Measurements from ENCODE around the gene ANP32B. TPM values are rescaled to one million over a fixed set of nuclear protein-coding genes. Genes with fewer than 3 reads are reported as not detected.
A peak's percentile ranks its signal among the peaks of the same experiment; 100 is the strongest.

The ANP32B gene
- total RNA-seq, 1 donor from 2014 or later: 323 TPM

- no peak for DNase-seq (ENCODE audit: low spot score)
- intact Hi-C loops (cut with micrococcal nuclease): no loop called here
- Mint-ChIP-seq H3K4me1 (ENCODE audit: low read depth) (no peaks in the 10 kb centered on the region), H3K9me3 (no peaks in the 10 kb centered on the region), H3K27me3 (ENCODE audit: low read depth) (no peaks in the 10 kb centered on the region), H3K4me3 (ENCODE audit: low read depth) (no peak overlapping the region), H3K27ac (no peak overlapping the region), H3K36me3 (ENCODE audit: low read depth) (peaks cover 12% of the 10 kb centered on the region)
Observed at GRCh38 chr9:98024702-98025101, 41.6 kb downstream of the ANP32B start.

GRCh38 chr9:98031169-98031568 is 48.0 kb downstream of the ANP32B start:
- Mint-ChIP-seq H3K4me1 (ENCODE audit: low read depth) (peaks cover 7% of the 10 kb centered on the region), H3K4me3 (ENCODE audit: low read depth) (no peak overlapping the region), H3K27ac (no peak overlapping the region), H3K36me3 (ENCODE audit: low read depth) (no peaks in the 10 kb centered on the region), H3K9me3 (no peaks in the 10 kb centered on the region), H3K27me3 (ENCODE audit: low read depth) (no peaks in the 10 kb centered on the region)
- intact Hi-C loops (cut with micrococcal nuclease): no loop called here
- DNase-seq (ENCODE audit: low spot score): no peak

- intact Hi-C loops (cut with micrococcal nuclease): no loop called here
- H3K27ac Mint-ChIP-seq: no peak overlapping the region
- H3K4me1 Mint-ChIP-seq (ENCODE audit: low read depth): peaks cover 7% of the 10 kb centered on the region
- H3K27me3 Mint-ChIP-seq (ENCODE audit: low read depth): no peaks in the 10 kb centered on the region
- H3K9me3 Mint-ChIP-seq: no peaks in the 10 kb centered on the region
- DNase-seq (ENCODE audit: low spot score): no peak
- H3K36me3 Mint-ChIP-seq (ENCODE audit: low read depth): no peaks in the 10 kb centered on the region
- H3K4me3 Mint-ChIP-seq (ENCODE audit: low read depth): no peak overlapping the region
Observed at GRCh38 chr9:98031935-98032334, 48.8 kb downstream of the ANP32B start.

GRCh38 chr9:98034593-98035546 is 51.7 kb downstream of the ANP32B start:
- intact Hi-C loops (cut with micrococcal nuclease): loop anchor here (1.0 to 2.0 kb wide), 2 partner anchors 112 to 324 kb away; no protein-coding TSS in a partner anchor
- Mint-ChIP-seq H3K27me3 (ENCODE audit: low read depth) (no peaks in the 10 kb centered on the region), H3K27ac (peak overlapping the region; percentile 67), H3K36me3 (ENCODE audit: low read depth) (no peaks in the 10 kb centered on the region), H3K4me3 (ENCODE audit: low read depth) (no peak overlapping the region), H3K9me3 (no peaks in the 10 kb centered on the region), H3K4me1 (ENCODE audit: low read depth) (peaks cover 7% of the 10 kb centered on the region)
- peak; percentile 78 for DNase-seq (ENCODE audit: low spot score)

GRCh38 chr9:98037357-98037756 is 54.2 kb downstream of the ANP32B start:
- no peaks in the 10 kb centered on the region for H3K36me3 Mint-ChIP-seq (ENCODE audit: low read depth)
- DNase-seq (ENCODE audit: low spot score): no peak
- H3K9me3 Mint-ChIP-seq: no peaks in the 10 kb centered on the region
- H3K27me3 Mint-ChIP-seq (ENCODE audit: low read depth): no peaks in the 10 kb centered on the region
- no peak overlapping the region for H3K4me3 Mint-ChIP-seq (ENCODE audit: low read depth)
- intact Hi-C loops (cut with micrococcal nuclease): no loop called here
- H3K4me1 Mint-ChIP-seq (ENCODE audit: low read depth): peaks cover 6% of the 10 kb centered on the region
- H3K27ac Mint-ChIP-seq: no peak overlapping the region

- Mint-ChIP-seq H3K27ac (no peak overlapping the region), H3K36me3 (ENCODE audit: low read depth) (no peaks in the 10 kb centered on the region), H3K4me3 (ENCODE audit: low read depth) (no peak overlapping the region), H3K4me1 (ENCODE audit: low read depth) (peaks cover 7% of the 10 kb centered on the region), H3K27me3 (ENCODE audit: low read depth) (no peaks in the 10 kb centered on the region), H3K9me3 (no peaks in the 10 kb centered on the region)
- no peak for DNase-seq (ENCODE audit: low spot score)
- intact Hi-C loops (cut with micrococcal nuclease): no loop called here
Observed at GRCh38 chr9:98038958-98039357, 55.8 kb downstream of the ANP32B start.

GRCh38 chr9:98039607-98040017 is 56.5 kb downstream of the ANP32B start:
- intact Hi-C loops (cut with micrococcal nuclease): no loop called here
- peaks cover 4% of the 10 kb centered on the region for H3K4me1 Mint-ChIP-seq (ENCODE audit: low read depth)
- H3K9me3 Mint-ChIP-seq: no peaks in the 10 kb centered on the region
- H3K27ac Mint-ChIP-seq: no peak overlapping the region
- no peak overlapping the region for H3K4me3 Mint-ChIP-seq (ENCODE audit: low read depth)
- H3K36me3 Mint-ChIP-seq (ENCODE audit: low read depth): no peaks in the 10 kb centered on the region
- DNase-seq (ENCODE audit: low spot score): no peak
- H3K27me3 Mint-ChIP-seq (ENCODE audit: low read depth): no peaks in the 10 kb centered on the region

- Mint-ChIP-seq H3K27ac (no peak overlapping the region), H3K4me1 (ENCODE audit: low read depth) (peaks cover 5% of the 10 kb centered on the region), H3K9me3 (peaks cover 4% of the 10 kb centered on the region), H3K4me3 (ENCODE audit: low read depth) (no peak overlapping the region), H3K36me3 (ENCODE audit: low read depth) (peaks cover 4% of the 10 kb centered on the region), H3K27me3 (ENCODE audit: low read depth) (no peaks in the 10 kb centered on the region)
- intact Hi-C loops (cut with micrococcal nuclease): no loop called here
- DNase-seq (ENCODE audit: low spot score): no peak
Observed at GRCh38 chr9:98040212-98040611, 57.1 kb downstream of the ANP32B start.

GRCh38 chr9:98043915-98044314 is 60.8 kb downstream of the ANP32B start:
- DNase-seq (ENCODE audit: low spot score): no peak
- Mint-ChIP-seq H3K4me1 (ENCODE audit: low read depth) (peaks cover 20% of the 10 kb centered on the region), H3K36me3 (ENCODE audit: low read depth) (peaks cover 35% of the 10 kb centered on the region), H3K9me3 (peaks cover 6% of the 10 kb centered on the region), H3K27me3 (ENCODE audit: low read depth) (no peaks in the 10 kb centered on the region), H3K27ac (no peak overlapping the region), H3K4me3 (ENCODE audit: low read depth) (no peak overlapping the region)
- intact Hi-C loops (cut with micrococcal nuclease): no loop called here

GRCh38 chr9:98045234-98046179 is 62.4 kb downstream of the ANP32B start:
- H3K4me1 Mint-ChIP-seq (ENCODE audit: low read depth): peaks cover 28% of the 10 kb centered on the region
- intact Hi-C loops (cut with micrococcal nuclease): loop anchor here (1.0 to 5.0 kb wide), 2 partner anchors 11 to 58 kb away; partner anchors contain the start of gene NANS
- H3K27me3 Mint-ChIP-seq (ENCODE audit: low read depth): no peaks in the 10 kb centered on the region
- peaks cover 6% of the 10 kb centered on the region for H3K9me3 Mint-ChIP-seq
- H3K4me3 Mint-ChIP-seq (ENCODE audit: low read depth): peak overlapping the region; percentile 84
- H3K36me3 Mint-ChIP-seq (ENCODE audit: low read depth): peaks cover 41% of the 10 kb centered on the region
- H3K27ac Mint-ChIP-seq: peak overlapping the region; percentile 86
- DNase-seq (ENCODE audit: low spot score): peak; percentile 39

GRCh38 chr9:98046180-98046543 is 63.0 kb downstream of the ANP32B start:
- Mint-ChIP-seq H3K4me3 (ENCODE audit: low read depth) (peak overlapping the region; percentile 84), H3K27ac (peak overlapping the region; percentile 86), H3K27me3 (ENCODE audit: low read depth) (no peaks in the 10 kb centered on the region), H3K4me1 (ENCODE audit: low read depth) (peaks cover 28% of the 10 kb centered on the region), H3K9me3 (peaks cover 6% of the 10 kb centered on the region), H3K36me3 (ENCODE audit: low read depth) (peaks cover 41% of the 10 kb centered on the region)
- no peak for DNase-seq (ENCODE audit: low spot score)
- intact Hi-C loops (cut with micrococcal nuclease): loop anchor here (5.0 kb wide), 1 partner anchor 59 kb away; no protein-coding TSS in a partner anchor

- peaks cover 29% of the 10 kb centered on the region for H3K4me1 Mint-ChIP-seq (ENCODE audit: low read depth)
- H3K9me3 Mint-ChIP-seq: peaks cover 6% of the 10 kb centered on the region
- peak overlapping the region; percentile 35 for H3K27ac Mint-ChIP-seq
- intact Hi-C loops (cut with micrococcal nuclease): loop anchor here (5.0 kb wide), 1 partner anchor 60 kb away; no protein-coding TSS in a partner anchor
- H3K27me3 Mint-ChIP-seq (ENCODE audit: low read depth): no peaks in the 10 kb centered on the region
- H3K4me3 Mint-ChIP-seq (ENCODE audit: low read depth): peak overlapping the region; percentile 84
- DNase-seq (ENCODE audit: low spot score): no peak
- H3K36me3 Mint-ChIP-seq (ENCODE audit: low read depth): peaks cover 41% of the 10 kb centered on the region
Observed at GRCh38 chr9:98047002-98047401, 63.9 kb downstream of the ANP32B start.

Data from activated T-helper 2 cell treated with anti-CD3 and anti-CD28 coated beads, Interferon-gamma antibody, Interleukin-2, Interleukin-4, amounts not matched to agents 10 μg/mL and 5 μg/mL and 100 μg/mL, durations not matched to agents 14 hours and 24 hours and 36 hours (primary cell).